Vagina (tissue), 2 donors: ENCODE results near the gene ACBD3.

Experiments
- CTCF ChIP-seq, 3 experiments: fragments of 450-650 bp in 2 of 3; fragments of 200-600 bp in 1 of 3; sonication (generic) in 1 of 3; IDR thresholded peaks; one replicate each; pipeline ENCODE4 v1.5.1; 2017 to 2019; ENCODE audit warnings: antibody characterized with exemption in 3 of 3, mild to moderate bottlenecking in 2 of 3, moderate library complexity in 2 of 3
- POLR2A ChIP-seq, 2 donors: fragments of 450-650 bp; IDR thresholded peaks; one replicate each; pipeline ENCODE4 v1.6.1; 2017; ENCODE audit warnings: antibody characterized with exemption in 2 of 2, mild to moderate bottlenecking in 2 of 2, moderate library complexity in 2 of 2

DNA sequence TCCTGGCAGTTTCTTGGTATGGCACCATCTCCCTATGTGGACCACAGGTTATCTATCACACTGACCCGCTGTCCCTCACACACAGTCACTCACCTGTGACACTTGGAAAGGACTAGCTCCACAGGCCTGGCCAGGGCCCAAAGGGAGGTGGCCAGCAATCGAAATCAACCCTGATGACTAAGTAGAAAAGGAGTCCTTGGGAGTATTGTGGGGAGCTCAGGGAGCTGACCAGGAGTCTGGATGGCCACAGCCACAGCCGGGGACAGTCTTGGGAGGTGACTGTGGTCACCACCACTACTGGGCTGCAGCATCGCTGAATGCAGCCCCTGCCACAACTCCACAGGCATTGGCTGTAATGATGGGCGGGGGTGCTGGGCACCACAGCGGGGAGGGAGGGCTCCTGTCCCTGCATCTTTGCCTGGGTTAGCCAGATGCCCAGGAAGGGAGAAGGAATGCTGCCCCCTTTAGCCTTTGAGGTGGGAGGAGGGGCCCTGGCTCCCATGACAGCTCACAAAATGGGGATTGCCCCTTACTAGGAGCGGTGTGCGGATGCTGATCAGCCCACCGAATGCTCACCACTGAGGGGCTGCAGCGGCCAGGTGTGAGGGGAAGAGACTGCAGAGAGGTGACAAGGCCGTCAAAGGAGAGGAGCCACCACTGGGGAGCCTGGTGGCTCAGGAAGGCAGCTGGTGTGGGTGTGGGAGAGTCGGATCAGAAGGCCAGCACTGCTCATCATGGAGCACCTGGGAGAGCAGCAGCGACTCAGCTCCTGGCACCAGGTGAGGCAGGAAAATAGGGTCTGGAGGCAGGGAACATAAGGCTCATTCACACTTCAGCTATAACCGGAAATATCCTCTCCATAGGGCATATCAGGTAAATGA is 62.7 kb downstream of the ACBD3 start:
- TF ChIP-seq CTCF (IDR thresholded peaks at IDR 0.05), result no peak
- TF ChIP-seq POLR2A (IDR thresholded peaks at IDR 0.05), result no peak
